Thyroid gland (tissue), 4 donors: ENCODE measurements around the gene FOXF1. TPM values are rescaled to one million over a fixed set of nuclear protein-coding genes. Genes with fewer than 3 reads are reported as not detected.

Experiments
- DNase-seq, 2 donors: peaks; one replicate each; pipeline ENCODE4 v3.0.0-alpha.2; 2019
- H3K27ac ChIP-seq, 3 donors: fragments of 200-600 bp; sonication (generic); 1 replicate in 2 of 3; 2 replicates in 1 of 3; pipeline ENCODE4 v1.5.1; 2016 to 2019; ENCODE audit warnings: mild to moderate bottlenecking in 1 of 3, moderate library complexity in 1 of 3
- H3K27me3 ChIP-seq: fragments of 200-600 bp; sonication (generic); one replicate; pipeline ENCODE4 v1.5.1; 2019
- H3K36me3 ChIP-seq, 2 donors: fragments of 200-600 bp; sonication (generic); one replicate each; pipeline ENCODE4 v1.5.1; 2016 to 2019
- H3K4me1 ChIP-seq, 2 donors: fragments of 200-600 bp; sonication (generic); one replicate each; pipeline ENCODE4 v1.5.1; 2017 to 2019
- H3K4me3 ChIP-seq, 3 donors: fragments of 200-600 bp; sonication (generic); replicated peaks in 1 of 3; 1 replicate in 2 of 3; 2 replicates in 1 of 3; pipeline ENCODE4 v1.5.1; 2016; ENCODE audit warnings: mild to moderate bottlenecking in 1 of 3
- H3K9me3 ChIP-seq: fragments of 200-600 bp; sonication (generic); one replicate; pipeline ENCODE4 v1.5.1; 2017
- CTCF ChIP-seq, 6 experiments: fragments of 200-600 bp in 3 of 6; fragments of 450-650 bp in 3 of 6; sonication (generic) in 3 of 6; IDR thresholded peaks; one replicate each; pipeline ENCODE4 v1.5.1; 2016 to 2019; ENCODE audit warnings: antibody characterized with exemption in 6 of 6, mild to moderate bottlenecking in 2 of 6, inconsistent platforms in 1 of 6, moderate library complexity in 1 of 6
- POLR2A ChIP-seq, 2 donors: fragments of 450-650 bp; IDR thresholded peaks; one replicate each; pipeline ENCODE4 v1.6.1; 2017; ENCODE audit warnings: antibody characterized with exemption in 2 of 2, mild to moderate bottlenecking in 2 of 2, moderate library complexity in 1 of 2
- WGBS, 2 donors: methylation state at CpG; one replicate each; pipeline ENCODE4 v1.1.5; 2017; 5-methylcytosine and 5-hydroxymethylcytosine counted together
- intact Hi-C: fragments of 100-400 bp; cut with DNase I; formaldehyde crosslinking; loops from one replicate; pipeline ENCODE4 v1.15.1; 2023
- total RNA-seq, 4 donors: library from RNA; depleted of rRNA; stranded (reverse); fragments of >200 nt; gene quantifications; one replicate each; pipeline ENCODE4 v1.2.3, GENCODE V29; 2016

FOXF1 gene
- total RNA-seq, 4 donors from 2014 or later = 1.5 to 3.7 (median 2.3) TPM

DNA sequence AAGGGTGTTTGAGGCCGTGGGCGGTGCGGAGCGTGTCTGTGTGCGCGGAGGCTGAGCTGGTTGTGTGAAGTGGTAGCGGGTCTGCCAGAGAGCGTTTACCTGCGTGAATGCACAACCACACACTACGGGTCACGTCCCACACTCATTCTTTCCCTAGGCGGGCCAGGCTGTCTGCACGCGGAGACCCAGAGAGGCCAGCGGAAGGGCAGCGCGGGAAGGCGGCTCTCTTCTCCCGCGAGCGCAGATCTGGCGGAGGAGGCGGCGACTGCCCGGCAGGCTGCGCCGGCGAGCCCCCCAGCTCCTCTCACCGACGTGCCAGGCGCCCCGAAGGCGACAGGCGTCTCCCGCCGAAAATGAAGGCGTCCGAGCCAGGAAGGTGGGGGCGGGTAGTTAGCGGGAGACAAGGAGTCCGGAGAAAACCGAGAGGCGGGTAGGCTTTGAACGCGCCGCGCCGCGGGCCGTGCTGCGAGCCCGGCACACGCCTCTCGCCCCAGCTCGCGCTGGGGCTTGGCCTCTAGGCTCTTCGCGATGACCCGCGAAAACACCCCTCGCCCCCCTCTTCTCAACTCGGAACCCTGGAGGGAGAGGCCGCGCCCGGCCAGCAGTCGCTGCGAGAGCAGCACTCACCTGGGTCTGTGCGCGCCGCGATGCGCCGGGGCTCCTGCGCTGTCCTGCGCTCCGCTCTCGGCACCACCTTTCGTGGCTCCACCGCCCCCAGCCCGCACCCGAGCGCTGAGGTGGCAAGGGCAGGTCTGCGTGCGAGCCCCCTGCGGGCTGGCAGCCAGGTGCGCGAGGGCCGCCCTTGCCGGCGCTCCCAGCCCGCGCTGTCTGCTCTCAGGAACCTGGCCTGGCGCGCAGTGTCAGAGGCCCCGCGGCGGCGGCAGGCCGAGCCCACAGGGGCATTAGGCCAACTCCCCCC, 2.0 kb upstream of the FOXF1 start:
- DNase-seq = no peak
- Histone ChIP-seq H3K27me3 (peaks cover 48% of the 10 kb centered on the region), H3K4me1 (peaks cover 22 to 39% of the 10 kb centered on the region in 2 donors), H3K27ac (peak overlapping the region in 2 of 3 donors; percentile 79 to 83), H3K4me3 (peak overlapping the region in 1 of 3 donors; percentile 33), H3K36me3 (no peaks in the 10 kb centered on the region), H3K9me3 (no peaks in the 10 kb centered on the region)
- TF ChIP-seq CTCF (IDR thresholded peaks at IDR 0.05) (no peak), POLR2A (IDR thresholded peaks at IDR 0.05) (no peak)
- intact Hi-C loops = no loop called here
- WGBS, 2 donors = 2 to 7% methylated on average over 26 to 31 of the region's 99 CpGs

DNA sequence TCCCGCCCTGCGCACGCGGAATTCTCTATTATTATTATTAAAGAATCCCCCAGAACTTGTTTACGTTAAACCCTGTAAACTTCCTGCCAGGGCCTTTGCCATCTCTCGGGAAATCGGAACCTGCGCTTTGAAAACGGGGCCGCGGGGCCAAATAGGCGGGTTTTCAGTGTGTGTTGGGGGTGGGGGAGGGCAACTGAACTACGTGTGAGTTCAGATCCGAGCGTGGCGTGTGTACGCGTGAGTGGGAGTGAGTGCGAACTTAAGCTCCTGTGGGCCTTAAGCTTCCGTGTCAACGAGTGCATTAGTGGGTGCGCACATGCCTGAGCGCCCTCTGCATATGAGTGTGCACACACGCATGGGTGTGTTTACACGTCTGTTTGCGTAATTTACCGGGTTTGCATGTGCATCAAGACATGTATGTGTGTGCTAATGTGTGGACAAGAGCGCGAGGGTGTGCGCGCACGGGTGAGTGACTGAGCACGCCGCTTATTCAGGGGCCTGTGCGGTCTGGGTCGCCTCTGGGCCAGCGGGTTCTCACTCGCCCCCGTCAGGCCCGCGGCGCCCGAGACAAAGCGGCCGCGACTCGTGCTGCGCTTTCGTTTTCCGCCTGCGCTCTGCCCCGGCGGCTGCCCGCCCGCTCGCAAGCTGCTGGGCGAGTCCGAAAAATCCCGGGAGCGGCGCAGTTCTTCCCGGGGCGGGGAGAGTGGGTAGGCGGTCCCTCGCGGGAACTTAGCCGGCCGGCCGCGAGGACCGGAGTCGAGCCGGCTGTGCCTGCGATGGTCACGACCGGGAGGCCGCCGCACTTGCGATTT, 1.2 kb upstream of the FOXF1 start:
- no peaks in the 10 kb centered on the region for H3K9me3 ChIP-seq
- TF ChIP-seq CTCF (IDR thresholded peaks at IDR 0.05) (no peak), POLR2A (IDR thresholded peaks at IDR 0.05) (no peak)
- intact Hi-C loops = no loop called here
- H3K36me3 ChIP-seq = no peaks in the 10 kb centered on the region
- H3K4me3 ChIP-seq = peak overlapping the region in 2 of 3 donors; percentile 33 to 35
- peak; percentile 30 to 48 for DNase-seq
- H3K27me3 ChIP-seq = peaks cover 44% of the 10 kb centered on the region
- H3K27ac ChIP-seq = peak overlapping the region; percentile 62 to 83 (median 79)
- 1% methylated on average over 24 of the region's 79 CpGs; no CpG with 5 or more reads in 1 of the 2 donors for WGBS, 2 donors
- peaks cover 22 to 39% of the 10 kb centered on the region in 2 donors for H3K4me1 ChIP-seq

- H3K9me3 ChIP-seq = no peaks in the 10 kb centered on the region
- peak in 1 of 2 donors; percentile 19 for DNase-seq
- 0 to 2% methylated on average over 7 to 23 of the region's 84 CpGs for WGBS, 2 donors
- H3K27ac ChIP-seq = peak overlapping the region; percentile 62 to 83 (median 79)
- H3K4me1 ChIP-seq = peaks cover 22 to 39% of the 10 kb centered on the region in 2 donors
- intact Hi-C loops = no loop called here
- peaks cover 45% of the 10 kb centered on the region for H3K27me3 ChIP-seq
- TF ChIP-seq POLR2A (IDR thresholded peaks at IDR 0.05) (no peak), CTCF (IDR thresholded peaks at IDR 0.05) (no peak)
- peak overlapping the region in 2 of 3 donors; percentile 33 to 35 for H3K4me3 ChIP-seq
- no peaks in the 10 kb centered on the region for H3K36me3 ChIP-seq
Measured at GRCh38 chr16:86509759-86510464, 415 bp upstream of the FOXF1 start.

GRCh38 chr16:86511317-86512161, 1.2 kb downstream of the FOXF1 start:
- H3K4me3 ChIP-seq = peak overlapping the region in 1 of 3 donors; percentile 33
- DNase-seq = no peak
- 31 to 40% methylated on average over 2 to 4 of the region's 44 CpGs for WGBS, 2 donors
- H3K36me3 ChIP-seq = no peaks in the 10 kb centered on the region
- peaks cover 22 to 34% of the 10 kb centered on the region in 2 donors for H3K4me1 ChIP-seq
- peaks cover 40% of the 10 kb centered on the region for H3K27me3 ChIP-seq
- no peak for TF ChIP-seq POLR2A (IDR thresholded peaks at IDR 0.05)
- TF ChIP-seq CTCF (IDR thresholded peaks at IDR 0.05) = no peak
- H3K27ac ChIP-seq = peak overlapping the region; percentile 39 to 83 (median 79)
- intact Hi-C loops = no loop called here
- H3K9me3 ChIP-seq = no peaks in the 10 kb centered on the region
